ENCODE data around the gene NOTCH3. TPM values are rescaled to one million over a fixed set of nuclear protein-coding genes. Genes with fewer than 3 reads are reported as not detected.

Gene NOTCH3
- total and polyA plus RNA-seq, 9 donors, result 6.1 to 47.6 (median 17.9) TPM

DNA sequence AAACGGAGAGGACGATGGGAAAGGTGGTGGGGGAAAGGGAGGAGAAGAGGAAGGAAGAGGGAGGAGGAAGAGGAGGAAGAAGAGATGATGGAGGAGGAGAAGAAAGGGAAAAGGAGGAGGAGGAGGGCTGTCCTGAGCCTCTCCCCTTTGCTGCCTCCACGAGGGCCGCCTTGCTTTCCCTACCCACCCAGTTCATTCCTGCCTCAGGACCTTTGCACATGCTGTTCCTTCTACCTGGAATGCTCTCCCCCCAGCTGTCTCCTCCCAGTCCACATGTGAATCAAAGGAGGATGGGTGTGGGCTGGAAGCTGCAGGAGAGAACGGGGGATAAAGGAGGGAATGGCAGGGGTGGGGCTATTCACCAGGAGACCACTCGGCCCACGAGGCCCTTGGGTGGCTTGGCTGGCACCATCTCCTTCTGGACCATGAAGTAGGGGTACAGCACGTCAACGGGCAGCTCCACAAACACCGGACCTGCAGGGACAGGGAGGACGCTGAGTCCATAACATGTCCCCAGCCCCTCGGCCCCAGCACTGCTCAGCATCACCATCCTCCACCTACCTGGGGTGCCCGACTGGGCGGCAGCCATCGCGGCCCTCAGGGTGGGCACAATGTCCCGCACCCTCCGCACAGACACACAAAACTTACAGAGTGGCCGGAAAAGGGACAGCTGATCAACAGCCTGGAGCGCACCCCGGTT lies 78.3 kb downstream of the NOTCH3 start:
- H3K9me3 ChIP-seq, result no peaks in the 10 kb centered on the region
- no peaks in the 10 kb centered on the region for H3K36me3 ChIP-seq
- WGBS, 3 donors, result 92 to 96% (median 95%) methylated on average over 21 of the region's 21 CpGs
- TF ChIP-seq, protein P1, sequence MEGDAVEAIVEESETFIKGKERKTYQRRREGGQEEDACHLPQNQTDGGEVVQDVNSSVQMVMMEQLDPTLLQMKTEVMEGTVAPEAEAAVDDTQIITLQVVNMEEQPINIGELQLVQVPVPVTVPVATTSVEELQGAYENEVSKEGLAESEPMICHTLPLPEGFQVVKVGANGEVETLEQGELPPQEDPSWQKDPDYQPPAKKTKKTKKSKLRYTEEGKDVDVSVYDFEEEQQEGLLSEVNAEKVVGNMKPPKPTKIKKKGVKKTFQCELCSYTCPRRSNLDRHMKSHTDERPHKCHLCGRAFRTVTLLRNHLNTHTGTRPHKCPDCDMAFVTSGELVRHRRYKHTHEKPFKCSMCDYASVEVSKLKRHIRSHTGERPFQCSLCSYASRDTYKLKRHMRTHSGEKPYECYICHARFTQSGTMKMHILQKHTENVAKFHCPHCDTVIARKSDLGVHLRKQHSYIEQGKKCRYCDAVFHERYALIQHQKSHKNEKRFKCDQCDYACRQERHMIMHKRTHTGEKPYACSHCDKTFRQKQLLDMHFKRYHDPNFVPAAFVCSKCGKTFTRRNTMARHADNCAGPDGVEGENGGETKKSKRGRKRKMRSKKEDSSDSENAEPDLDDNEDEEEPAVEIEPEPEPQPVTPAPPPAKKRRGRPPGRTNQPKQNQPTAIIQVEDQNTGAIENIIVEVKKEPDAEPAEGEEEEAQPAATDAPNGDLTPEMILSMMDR (IDR thresholded peaks at IDR 0.05), result no peak
- TF ChIP-seq EP300 (IDR thresholded peaks at IDR 0.05) (no peak), POLR2A (IDR thresholded peaks at IDR 0.05) (no peak)
- H3K27me3 ChIP-seq, result no peaks in the 10 kb centered on the region
- no peak for DNase-seq
- H3K4me1 ChIP-seq (ENCODE audit: insufficient read depth), result peaks cover 10% of the 10 kb centered on the region
- intact Hi-C loops (cut with DNase I), result no loop called here
- H3K27ac ChIP-seq, result no peak overlapping the region
- no peak overlapping the region for H3K4me3 ChIP-seq

DNA sequence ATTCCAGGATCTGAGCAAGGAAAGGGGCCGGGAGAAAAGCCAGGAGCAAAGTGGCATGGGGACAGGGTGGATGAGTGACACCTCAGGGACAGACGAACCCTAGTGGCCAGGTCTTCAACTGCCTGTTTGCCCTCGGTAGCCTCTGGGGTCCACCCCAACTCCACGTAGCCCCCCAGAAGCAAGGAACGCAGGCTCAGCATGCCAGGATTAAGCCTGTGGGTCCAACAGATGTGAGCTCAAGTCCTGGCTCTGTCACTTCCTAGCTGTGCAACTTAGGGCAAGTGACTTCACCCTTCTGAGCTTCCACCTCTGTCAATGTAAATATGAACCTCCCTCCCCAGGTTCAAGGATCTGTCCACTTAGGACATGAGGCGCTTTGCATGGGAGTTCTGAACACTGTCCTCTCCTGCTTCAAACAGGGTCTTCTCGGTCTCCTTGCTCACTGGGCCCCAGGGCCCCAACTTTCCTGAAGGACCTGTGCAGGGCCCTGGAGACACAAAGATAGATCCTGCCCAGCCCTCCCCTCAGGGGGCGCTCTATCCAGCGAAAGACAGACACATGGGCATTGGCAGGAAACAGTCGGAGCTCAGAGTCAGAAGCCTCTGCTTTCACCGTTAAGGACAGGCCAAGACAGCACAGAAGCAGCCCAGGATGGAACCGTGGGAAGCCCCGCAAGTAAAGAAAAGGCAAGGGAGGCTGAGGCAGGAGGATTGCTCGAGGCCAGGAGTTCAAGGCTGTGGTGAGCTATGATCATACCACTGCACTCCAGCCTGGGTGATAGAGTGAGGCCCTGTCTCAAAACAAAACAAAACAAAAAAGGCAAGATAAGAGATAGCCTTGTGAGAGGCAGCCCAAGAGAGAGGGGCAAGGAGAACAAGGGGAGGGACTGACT lies 80.4 kb downstream of the NOTCH3 start:
- intact Hi-C loops (cut with DNase I), result no loop called here
- WGBS, 3 donors, result 84 to 91% (median 85%) methylated on average over 14 of the region's 14 CpGs
- TF ChIP-seq EP300 (IDR thresholded peaks at IDR 0.05), result no peak
- TF ChIP-seq, protein P1 (IDR thresholded peaks at IDR 0.05), result no peak
- no peak for TF ChIP-seq POLR2A (IDR thresholded peaks at IDR 0.05)
- no peaks in the 10 kb centered on the region for H3K36me3 ChIP-seq
- no peak for DNase-seq
- peaks cover 10% of the 10 kb centered on the region for H3K4me1 ChIP-seq (ENCODE audit: insufficient read depth)
- no peak overlapping the region for H3K27ac ChIP-seq
- H3K27me3 ChIP-seq, result no peaks in the 10 kb centered on the region
- H3K4me3 ChIP-seq, result no peak overlapping the region
- H3K9me3 ChIP-seq, result no peaks in the 10 kb centered on the region

DNA sequence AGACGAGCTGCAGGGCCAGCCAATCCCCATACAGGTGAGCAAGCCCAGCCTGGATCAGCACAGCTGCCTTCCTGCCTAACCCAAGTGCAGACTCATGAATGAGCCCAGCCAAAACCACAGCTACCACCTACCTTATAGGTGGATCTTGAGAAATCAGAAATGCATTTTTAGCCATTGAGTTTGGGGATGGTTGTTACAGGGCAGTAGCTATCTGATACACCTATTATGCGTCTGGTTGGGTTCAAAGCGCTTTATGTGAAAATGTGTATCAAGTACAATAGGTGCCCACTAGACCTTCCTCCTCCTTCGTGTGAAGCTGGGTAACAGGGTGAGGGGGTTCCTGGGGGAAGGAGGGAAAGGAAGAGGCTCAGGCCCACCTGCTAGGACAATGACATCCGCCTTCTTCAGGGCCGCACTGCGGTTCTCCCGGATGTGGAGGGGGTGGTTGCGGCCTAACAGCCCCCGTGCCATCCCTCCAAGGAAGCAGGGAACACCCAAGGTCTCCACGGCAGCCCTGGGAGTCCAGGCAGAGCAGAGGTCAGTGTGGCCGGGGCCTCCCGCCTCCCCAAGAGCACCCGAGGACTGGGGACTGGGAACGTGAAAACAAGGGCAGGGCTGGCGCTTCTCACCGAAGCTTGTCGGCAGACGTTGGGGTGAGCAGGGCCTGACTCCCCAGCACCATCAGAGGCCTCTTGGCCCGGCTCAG lies 81.9 kb downstream of the NOTCH3 start:
- Histone ChIP-seq H3K27me3 (no peaks in the 10 kb centered on the region), H3K9me3 (no peaks in the 10 kb centered on the region), H3K27ac (no peak overlapping the region), H3K4me3 (no peak overlapping the region), H3K36me3 (no peaks in the 10 kb centered on the region), H3K4me1 (ENCODE audit: insufficient read depth) (peaks cover 2% of the 10 kb centered on the region)
- DNase-seq, result no peak
- TF ChIP-seq, protein P1 (IDR thresholded peaks at IDR 0.05), result no peak
- TF ChIP-seq POLR2A (IDR thresholded peaks at IDR 0.05) (no peak), EP300 (IDR thresholded peaks at IDR 0.05) (no peak)
- intact Hi-C loops (cut with DNase I), result loop anchor here in 1 of 4 donors (10.0 kb wide), 2 partner anchors 136 to 996 kb away; partner anchors contain the start of gene RAB8A
- WGBS, 3 donors, result 92 to 96% (median 95%) methylated on average over 20 of the region's 20 CpGs

DNA sequence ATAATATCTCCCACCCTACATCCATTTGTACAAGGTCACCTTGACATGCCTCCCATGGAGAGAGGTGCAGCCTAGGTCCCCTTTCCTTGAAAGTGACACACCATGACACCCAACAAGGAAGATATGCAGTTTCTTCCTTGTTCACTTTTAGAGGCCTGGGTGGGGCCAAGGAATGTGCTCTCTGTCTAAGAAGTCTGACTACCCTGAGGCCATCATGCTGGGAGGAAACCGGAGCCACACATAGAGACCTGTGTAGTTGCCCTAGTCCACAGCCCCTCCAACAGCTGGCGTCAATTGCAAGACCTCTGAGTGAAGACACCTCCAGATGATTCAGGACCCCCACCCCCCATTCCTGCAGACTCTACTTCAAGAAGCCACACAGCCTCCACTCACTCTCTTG lies 82.5 kb downstream of the NOTCH3 start:
- DNase-seq, result no peak
- H3K4me3 ChIP-seq, result no peak overlapping the region
- H3K36me3 ChIP-seq, result no peaks in the 10 kb centered on the region
- no peak for TF ChIP-seq POLR2A (IDR thresholded peaks at IDR 0.05)
- no peak for TF ChIP-seq EP300 (IDR thresholded peaks at IDR 0.05)
- TF ChIP-seq, protein P1 (IDR thresholded peaks at IDR 0.05), result no peak
- no peaks in the 10 kb centered on the region for H3K27me3 ChIP-seq
- intact Hi-C loops (cut with DNase I), result loop anchor here in 1 of 4 donors (10.0 kb wide), 2 partner anchors 137 to 997 kb away; partner anchors contain the start of gene RAB8A
- H3K4me1 ChIP-seq (ENCODE audit: insufficient read depth), result no peaks in the 10 kb centered on the region
- H3K27ac ChIP-seq, result no peak overlapping the region
- no peaks in the 10 kb centered on the region for H3K9me3 ChIP-seq
- 88 to 98% (median 96%) methylated on average over 2 of the region's 2 CpGs for WGBS, 3 donors

All from ovary (tissue), 9 donors.